ENCODE data around the gene PRDM15.

DNA sequence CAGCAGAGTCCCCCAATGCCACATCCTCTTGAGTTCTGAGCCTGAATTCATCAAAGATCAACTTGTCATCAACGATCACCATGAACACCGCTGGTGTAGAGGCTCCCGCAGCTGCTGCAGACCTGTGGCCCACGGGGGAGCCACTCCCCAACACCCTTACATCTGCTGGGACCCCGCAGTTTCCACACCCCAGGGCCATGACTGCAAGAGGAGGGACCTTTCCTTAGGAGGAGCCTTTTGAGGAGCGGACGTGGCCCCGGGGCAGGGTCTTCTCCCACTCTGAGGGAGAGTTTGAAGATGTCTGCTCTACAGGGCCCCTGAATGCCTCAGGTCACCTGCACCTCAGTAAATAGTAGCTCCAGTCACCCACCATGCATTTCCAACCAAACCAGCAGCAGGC is 2.7 kb downstream of the PRDM15 start:
- TF ChIP-seq CTCF (conservative IDR thresholded peaks at IDR 0.05; ENCODE audit: low read length) (no peak), EZH2phosphoT487 (IDR thresholded peaks at IDR 0.05; ENCODE audit: borderline replicate concordance) (no peak)
